GM10248 (cell line): Measurements from ENCODE around the gene PTGER2.

Experiments
- CTCF ChIA-PET: fragments of 300-600 bp; sonication (Branson Sonifier 250); formaldehyde crosslinking; extraction: SDS; loops from one replicate; lab custom pipeline; 2021; ENCODE audit warnings: antibody characterized with exemption; lab: Yijun Ruan, JAX
- POLR2A ChIA-PET: fragments of 350-650 bp; sonication (Branson Sonifier 250); formaldehyde crosslinking; extraction: SDS; loops from one replicate; lab custom pipeline; 2020; ENCODE audit warnings: antibody characterized with exemption; lab: Yijun Ruan, JAX
- DNase-seq: peaks from one replicate; pipeline ENCODE4 v3.0.0; 2012; ENCODE audit errors: extremely low spot score
- CTCF ChIP-seq: IDR thresholded peaks from 2 replicates; pipeline ENCODE4 v1.5.1; 2012; ENCODE audit warnings: mild to moderate bottlenecking, low read depth; ENCODE audit errors: extremely low read depth, missing control alignments, control extremely low read depth

Gene PTGER2

DNA sequence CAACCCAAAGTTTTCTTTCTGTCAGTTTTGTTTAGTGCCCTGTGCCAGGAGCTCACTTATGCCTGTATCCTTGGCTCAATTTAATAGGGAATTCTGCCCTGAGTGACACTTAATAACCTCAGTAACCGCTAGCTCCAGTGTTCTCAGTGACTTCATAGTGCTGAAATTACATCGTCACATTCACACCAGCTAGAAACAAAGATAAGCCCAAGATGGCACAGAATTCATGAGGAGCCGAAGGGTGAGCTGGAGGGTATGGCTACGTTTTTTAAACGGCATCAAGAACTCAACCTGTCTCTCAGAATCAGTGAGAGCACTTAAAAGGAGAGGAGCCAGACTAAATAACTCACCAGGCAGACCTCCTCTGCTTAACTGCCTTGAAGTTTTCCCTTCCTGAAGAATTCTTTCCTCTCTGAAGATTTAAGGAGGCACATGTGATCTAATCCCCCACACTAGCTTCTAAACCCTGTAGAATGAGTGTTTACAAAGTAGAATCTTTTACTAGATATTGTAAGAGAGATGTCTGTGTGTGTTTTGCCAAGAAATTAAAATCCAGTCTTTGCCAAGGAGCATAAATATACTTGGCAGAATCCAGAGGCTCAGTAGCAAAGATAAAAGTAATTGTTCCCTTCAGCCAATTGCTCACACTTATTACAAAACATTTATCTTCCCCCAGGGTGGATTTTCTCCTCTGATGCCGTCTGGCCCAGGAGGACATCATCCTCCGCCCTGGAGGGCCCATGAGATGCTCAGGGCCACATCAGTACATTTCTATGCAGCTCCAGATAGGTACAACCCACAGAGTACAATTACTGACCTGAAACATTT lies 37.3 kb downstream of the PTGER2 start:
- no peak for DNase-seq
- ChIA-PET POLR2A (no interaction called here), CTCF (interaction anchor here (1.0 to 2.2 kb wide), 2 partner anchors 9 to 51 kb away, joined by 3 to 5 read pairs; no protein-coding TSS in a partner anchor)
- TF ChIP-seq CTCF, result no peak

GRCh38 chr14:52352061-52352491 lies 38.0 kb downstream of the PTGER2 start:
- no peak for TF ChIP-seq CTCF
- CTCF ChIA-PET, result no interaction called here
- POLR2A ChIA-PET, result no interaction called here

DNA sequence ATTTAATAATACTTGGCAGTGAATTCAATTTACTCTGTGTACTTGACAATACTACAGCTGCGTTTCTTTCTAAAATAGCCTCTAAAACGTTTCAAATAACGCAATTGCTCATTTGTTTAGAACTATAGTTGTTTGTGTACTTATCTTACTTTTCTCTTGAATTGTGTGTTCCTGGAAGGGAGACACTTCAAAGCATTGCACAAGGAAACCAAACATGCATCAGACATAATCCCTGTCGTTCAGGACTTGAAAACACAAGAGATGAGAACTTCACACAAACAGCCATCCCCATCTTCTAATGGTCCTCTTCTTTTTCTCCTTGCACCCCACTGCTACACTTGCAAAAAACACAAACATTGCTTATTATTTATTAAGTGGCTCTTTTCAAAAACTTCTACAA lies 38.5 kb downstream of the PTGER2 start:
- ChIA-PET POLR2A (no interaction called here), CTCF (no interaction called here)
- TF ChIP-seq CTCF, result no peak
- DNase-seq, result no peak

More at GRCh38 chr14:52352061-52352491, 38.0 kb downstream of the PTGER2 start:
- DNase-seq, result no peak

- no peak for DNase-seq
- ChIA-PET CTCF (no interaction called here), POLR2A (no interaction called here)
- no peak for TF ChIP-seq CTCF
Observed at GRCh38 chr14:52354242-52354641, 40.1 kb downstream of the PTGER2 start.

- no peak for DNase-seq
- no peak for TF ChIP-seq CTCF
- ChIA-PET CTCF (no interaction called here), POLR2A (no interaction called here)
Observed at GRCh38 chr14:52355016-52355431, 40.9 kb downstream of the PTGER2 start.

DNA sequence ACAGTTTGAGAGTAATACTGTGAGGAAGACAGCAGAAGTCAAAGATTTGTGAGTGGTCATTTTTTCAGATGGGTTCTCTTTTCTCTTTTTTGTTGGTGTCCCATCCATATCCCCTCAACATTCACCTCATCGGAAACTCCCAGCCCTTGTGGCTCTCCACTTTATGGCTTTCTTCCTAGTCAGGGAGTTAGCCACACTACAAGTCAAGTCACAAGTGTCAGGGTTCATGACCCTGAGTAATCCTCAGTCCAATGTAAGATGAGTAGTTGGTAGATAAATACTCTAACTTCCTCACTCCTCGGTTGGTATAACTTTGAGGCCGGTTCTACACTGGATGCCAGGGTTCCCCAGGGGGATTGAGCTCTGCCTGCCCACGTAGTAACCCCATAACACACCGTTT lies 41.4 kb downstream of the PTGER2 start:
- ChIA-PET CTCF (no interaction called here), POLR2A (no interaction called here)
- no peak for TF ChIP-seq CTCF
- no peak for DNase-seq
